ENCODE results near the gene TFR2.

- TF ChIP-seq TAF1 (IDR thresholded peaks at IDR 0.05; ENCODE audit: borderline replicate concordance, insufficient read depth, low read length) (no peak), POLR2AphosphoS5 (IDR thresholded peaks at IDR 0.05; ENCODE audit: low read depth, low read length) (no peak), REST (IDR thresholded peaks at IDR 0.05; ENCODE audit: insufficient read depth in 1 of 2, low read depth in 2 of 2, low read length in 2 of 2) (no peak), SIN3A (IDR thresholded peaks at IDR 0.05; ENCODE audit: borderline replicate concordance, insufficient read depth, low read length) (no peak)
Observed at GRCh38 chr7:100577103-100577502, 64.2 kb downstream of the TFR2 start.

Measured in PFSK-1 (cell line).